Measurements from ENCODE around the gene WASHC3.

WASHC3 gene

GRCh38 chr12:102061560-102062418 lies at the start of gene WASHC3:
WASHC3 (minus strand) TSS chr12:102061991; CDS start chr12:102061962, 29 bp downstream.
- peak within 1 kb of the TSS; percentile 87 for H3K4me3 ChIP-seq (ENCODE audit: low read depth, low read length)
- TF ChIP-seq, protein P1, sequence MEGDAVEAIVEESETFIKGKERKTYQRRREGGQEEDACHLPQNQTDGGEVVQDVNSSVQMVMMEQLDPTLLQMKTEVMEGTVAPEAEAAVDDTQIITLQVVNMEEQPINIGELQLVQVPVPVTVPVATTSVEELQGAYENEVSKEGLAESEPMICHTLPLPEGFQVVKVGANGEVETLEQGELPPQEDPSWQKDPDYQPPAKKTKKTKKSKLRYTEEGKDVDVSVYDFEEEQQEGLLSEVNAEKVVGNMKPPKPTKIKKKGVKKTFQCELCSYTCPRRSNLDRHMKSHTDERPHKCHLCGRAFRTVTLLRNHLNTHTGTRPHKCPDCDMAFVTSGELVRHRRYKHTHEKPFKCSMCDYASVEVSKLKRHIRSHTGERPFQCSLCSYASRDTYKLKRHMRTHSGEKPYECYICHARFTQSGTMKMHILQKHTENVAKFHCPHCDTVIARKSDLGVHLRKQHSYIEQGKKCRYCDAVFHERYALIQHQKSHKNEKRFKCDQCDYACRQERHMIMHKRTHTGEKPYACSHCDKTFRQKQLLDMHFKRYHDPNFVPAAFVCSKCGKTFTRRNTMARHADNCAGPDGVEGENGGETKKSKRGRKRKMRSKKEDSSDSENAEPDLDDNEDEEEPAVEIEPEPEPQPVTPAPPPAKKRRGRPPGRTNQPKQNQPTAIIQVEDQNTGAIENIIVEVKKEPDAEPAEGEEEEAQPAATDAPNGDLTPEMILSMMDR (IDR thresholded peaks at IDR 0.05; ENCODE audit: low read depth, low read length, missing control alignments), result no peak
- in situ Hi-C loops (cut with HindIII; ENCODE audit: low sequenced_read_pairs), result no loop called here
- DNase-seq (ENCODE audit: low read depth), result peak; percentile 80

- no peak for DNase-seq (ENCODE audit: low read depth)
- in situ Hi-C loops (cut with HindIII; ENCODE audit: low sequenced_read_pairs), result loop anchor here (25.0 kb wide), 1 partner anchor 652 kb away; no protein-coding TSS in a partner anchor
- no peak overlapping the region for H3K4me3 ChIP-seq (ENCODE audit: low read depth, low read length)
- TF ChIP-seq, protein P1 (IDR thresholded peaks at IDR 0.05; ENCODE audit: low read depth, low read length, missing control alignments), result no peak
Measured at GRCh38 chr12:102110782-102111181, 49.0 kb upstream of the WASHC3 start.

DNA sequence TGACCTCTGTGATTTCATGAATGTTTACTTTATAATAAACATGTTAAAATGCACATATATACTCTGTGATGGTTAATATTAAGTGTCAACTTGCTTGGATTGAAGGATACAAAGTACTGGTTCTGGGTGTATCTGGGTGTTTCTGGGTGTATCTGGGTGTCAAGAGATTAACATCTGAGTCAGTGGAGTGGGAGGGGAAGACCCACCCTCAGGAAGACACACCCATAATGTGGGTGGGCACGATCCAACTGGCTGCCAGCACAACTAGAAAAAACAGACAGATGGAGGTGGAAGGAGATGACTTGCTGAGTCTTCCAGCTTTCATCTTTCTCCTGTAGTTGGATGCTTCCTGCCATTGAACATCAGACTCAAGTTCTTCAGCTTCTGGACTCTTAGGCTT lies 46.2 kb upstream of the WASHC3 start:
- in situ Hi-C loops (cut with HindIII; ENCODE audit: low sequenced_read_pairs), result loop anchor here (25.0 kb wide), 1 partner anchor 654 kb away; no protein-coding TSS in a partner anchor
- TF ChIP-seq, protein P1 (IDR thresholded peaks at IDR 0.05; ENCODE audit: low read depth, low read length, missing control alignments), result no peak
- no peak for DNase-seq (ENCODE audit: low read depth)
- no peak overlapping the region for H3K4me3 ChIP-seq (ENCODE audit: low read depth, low read length)

GRCh38 chr12:102106905-102107304 lies 45.1 kb upstream of the WASHC3 start:
- H3K4me3 ChIP-seq (ENCODE audit: low read depth, low read length), result no peak overlapping the region
- in situ Hi-C loops (cut with HindIII; ENCODE audit: low sequenced_read_pairs), result loop anchor here (25.0 kb wide), 1 partner anchor 655 kb away; no protein-coding TSS in a partner anchor
- TF ChIP-seq, protein P1 (IDR thresholded peaks at IDR 0.05; ENCODE audit: low read depth, low read length, missing control alignments), result no peak
- DNase-seq (ENCODE audit: low read depth), result no peak

DNA sequence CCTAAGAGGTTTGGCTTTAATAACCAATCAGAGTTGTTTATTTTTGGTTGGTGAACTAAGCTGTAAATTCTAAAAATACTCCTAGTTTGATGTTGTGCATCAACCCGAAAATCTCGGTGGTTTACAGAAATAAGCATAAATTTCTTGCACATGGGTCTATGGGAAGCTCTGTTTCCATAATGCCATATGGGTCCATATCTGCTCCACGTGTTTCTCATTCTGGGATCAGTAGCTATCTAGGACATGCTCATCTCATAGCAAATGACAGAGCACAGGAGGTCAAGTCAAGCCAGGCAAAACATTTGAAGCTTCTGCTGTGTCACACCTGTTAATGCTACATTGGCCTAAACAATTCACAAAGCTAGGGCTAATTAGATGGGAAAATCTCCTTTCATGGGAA lies 35.1 kb upstream of the WASHC3 start:
- no peak overlapping the region for H3K4me3 ChIP-seq (ENCODE audit: low read depth, low read length)
- in situ Hi-C loops (cut with HindIII; ENCODE audit: low sequenced_read_pairs), result no loop called here
- TF ChIP-seq, protein P1 (IDR thresholded peaks at IDR 0.05; ENCODE audit: low read depth, low read length, missing control alignments), result no peak
- DNase-seq (ENCODE audit: low read depth), result no peak

DNA sequence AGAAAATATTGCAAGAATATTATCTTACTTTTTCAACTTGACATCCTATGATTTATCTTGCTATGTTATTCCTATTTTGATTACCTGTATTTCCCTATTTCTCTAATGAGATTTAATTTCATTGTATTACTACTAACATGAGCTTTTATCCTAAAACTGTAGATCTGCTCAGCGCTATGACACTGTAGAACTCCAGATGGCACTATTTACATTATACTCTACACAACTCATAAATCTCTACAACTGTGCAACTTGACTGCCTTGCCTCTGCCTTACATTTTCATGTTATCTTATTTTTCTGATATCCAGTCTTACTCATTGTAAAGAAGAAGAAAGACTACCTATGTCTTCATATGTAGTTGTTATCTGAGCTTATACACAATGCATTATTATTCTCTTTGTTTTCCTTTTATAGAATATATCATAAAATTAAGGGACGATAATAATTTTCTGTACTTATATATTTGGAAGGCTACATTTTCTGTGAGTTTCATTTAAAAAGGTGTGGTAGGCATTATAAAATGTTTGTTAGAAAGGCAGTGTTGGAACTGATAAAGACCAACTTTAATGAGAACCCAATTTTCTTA lies 34.0 kb upstream of the WASHC3 start:
- peak; percentile 16 for DNase-seq (ENCODE audit: low read depth)
- TF ChIP-seq, protein P1 (IDR thresholded peaks at IDR 0.05; ENCODE audit: low read depth, low read length, missing control alignments), result peak; percentile 54
- in situ Hi-C loops (cut with HindIII; ENCODE audit: low sequenced_read_pairs), result no loop called here
- H3K4me3 ChIP-seq (ENCODE audit: low read depth, low read length), result no peak overlapping the region

Measured in astrocyte of the cerebellum (primary cell).